Choroid plexus epithelial cell (primary cell): ENCODE data around the gene PLCB1.
"Not testable (repeated sequence)": the region's sequence is repeated elsewhere in the genome, so short reads cannot be mapped to it uniquely, and the experiment has no call there.

ENCODE experiments used
- DNase-seq: peaks from one replicate; pipeline ENCODE4 v3.0.0-alpha.2; 2010; ENCODE audit warnings: low read depth
- H3K4me3 ChIP-seq: 2 replicates; pipeline ENCODE4 v1.5.1; 2011; ENCODE audit warnings: low read depth, mild to moderate bottlenecking, control low read depth, low read length, moderate library complexity
- TF ChIP-seq, protein P1 (sequence below): conservative IDR thresholded peaks from 2 replicates; pipeline ENCODE4 v1.5.1; 2011; ENCODE audit warnings: low read depth, mild to moderate bottlenecking, control low read depth, inconsistent platforms, low read length, moderate library complexity

Gene PLCB1

DNA sequence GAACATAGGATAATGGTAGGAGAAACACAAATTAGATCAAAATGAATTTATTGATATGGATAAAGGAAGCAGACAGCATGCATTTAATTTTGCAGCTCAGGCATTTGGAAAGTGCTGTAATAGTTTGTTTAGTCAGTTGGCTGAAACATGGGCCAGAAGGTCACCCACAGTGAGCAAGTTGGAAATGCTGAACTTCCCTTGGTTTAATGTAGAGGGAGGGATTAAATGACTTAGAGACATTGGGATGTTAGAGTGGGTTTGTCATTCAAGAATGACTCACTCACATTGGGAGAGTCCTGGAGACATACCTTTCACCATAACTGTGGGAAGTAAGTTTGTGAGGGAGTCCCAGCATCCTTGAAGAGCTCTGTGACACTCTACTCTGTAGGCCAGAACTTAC lies 705.3 kb downstream of the PLCB1 start:
- TF ChIP-seq, protein P1, sequence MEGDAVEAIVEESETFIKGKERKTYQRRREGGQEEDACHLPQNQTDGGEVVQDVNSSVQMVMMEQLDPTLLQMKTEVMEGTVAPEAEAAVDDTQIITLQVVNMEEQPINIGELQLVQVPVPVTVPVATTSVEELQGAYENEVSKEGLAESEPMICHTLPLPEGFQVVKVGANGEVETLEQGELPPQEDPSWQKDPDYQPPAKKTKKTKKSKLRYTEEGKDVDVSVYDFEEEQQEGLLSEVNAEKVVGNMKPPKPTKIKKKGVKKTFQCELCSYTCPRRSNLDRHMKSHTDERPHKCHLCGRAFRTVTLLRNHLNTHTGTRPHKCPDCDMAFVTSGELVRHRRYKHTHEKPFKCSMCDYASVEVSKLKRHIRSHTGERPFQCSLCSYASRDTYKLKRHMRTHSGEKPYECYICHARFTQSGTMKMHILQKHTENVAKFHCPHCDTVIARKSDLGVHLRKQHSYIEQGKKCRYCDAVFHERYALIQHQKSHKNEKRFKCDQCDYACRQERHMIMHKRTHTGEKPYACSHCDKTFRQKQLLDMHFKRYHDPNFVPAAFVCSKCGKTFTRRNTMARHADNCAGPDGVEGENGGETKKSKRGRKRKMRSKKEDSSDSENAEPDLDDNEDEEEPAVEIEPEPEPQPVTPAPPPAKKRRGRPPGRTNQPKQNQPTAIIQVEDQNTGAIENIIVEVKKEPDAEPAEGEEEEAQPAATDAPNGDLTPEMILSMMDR, result no peak
- H3K4me3 ChIP-seq, result no peak overlapping the region
- DNase-seq, result peak; percentile 79

DNA sequence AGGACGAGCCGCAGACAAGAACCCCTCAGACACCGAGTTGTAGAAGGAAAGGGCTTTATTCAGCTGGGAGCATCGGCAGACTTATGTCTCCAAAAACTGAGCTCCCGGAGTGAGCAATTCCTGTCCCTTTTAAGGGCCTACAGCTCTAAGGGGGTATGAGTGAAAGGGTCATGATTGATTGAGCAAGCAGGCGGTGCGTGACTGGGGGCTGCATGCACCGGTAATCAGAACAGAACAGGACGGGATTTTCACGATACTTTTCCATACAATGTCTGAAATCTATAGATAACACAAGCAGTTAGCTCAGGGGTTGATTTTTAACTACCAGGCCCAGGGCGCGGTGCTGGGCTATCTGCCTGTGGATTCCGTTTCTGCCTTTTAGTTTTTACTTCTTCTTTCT lies 710.5 kb downstream of the PLCB1 start:
- H3K4me3 ChIP-seq, result no peak overlapping the region
- TF ChIP-seq, protein P1, result no peak
- no peak for DNase-seq

GRCh38 chr20:8844179-8844578 lies 712.1 kb downstream of the PLCB1 start:
- TF ChIP-seq, protein P1, result no peak
- no peak for DNase-seq
- H3K4me3 ChIP-seq, result no peak overlapping the region

DNA sequence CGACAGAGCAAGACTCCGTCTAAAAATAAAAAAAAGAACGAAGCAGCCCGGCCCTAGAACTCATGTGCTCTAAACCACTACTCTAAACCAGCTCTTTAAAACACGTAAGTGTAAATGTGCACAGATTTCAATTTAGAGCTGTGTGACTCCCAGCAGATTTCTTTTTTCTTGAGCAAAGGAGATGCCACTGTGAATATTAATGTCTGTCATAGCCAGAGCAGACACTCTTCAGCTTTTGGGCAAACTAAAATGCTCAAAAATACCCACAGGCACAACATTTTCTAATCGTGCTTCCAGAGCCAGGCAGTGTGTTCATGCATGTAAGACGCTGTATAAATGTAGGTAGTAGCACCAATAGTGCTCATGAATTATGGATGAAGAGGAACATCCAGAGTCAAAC lies 717.9 kb downstream of the PLCB1 start:
- H3K4me3 ChIP-seq, result no peak overlapping the region
- no peak for DNase-seq
- TF ChIP-seq, protein P1, result no peak

DNA sequence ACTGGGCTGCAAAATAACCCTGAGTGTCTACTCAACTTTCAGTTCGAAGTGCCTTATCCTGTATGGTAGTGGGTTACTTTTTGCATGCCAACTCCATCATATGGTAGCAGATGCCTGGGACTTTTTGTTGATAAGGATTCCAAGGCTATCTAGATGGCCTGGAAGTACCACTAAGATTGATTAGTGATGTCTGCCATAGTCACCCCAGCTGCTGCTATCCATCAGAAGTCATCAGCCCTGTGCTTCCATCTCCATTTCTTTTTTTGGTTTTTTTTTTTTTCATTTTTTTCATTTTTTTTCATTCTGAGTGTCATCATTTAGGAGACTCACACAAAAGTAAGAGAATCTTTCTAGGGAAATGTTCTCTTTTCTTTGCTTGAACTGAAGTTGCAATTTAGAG lies 719.4 kb downstream of the PLCB1 start:
- DNase-seq, result no peak
- TF ChIP-seq, protein P1, result no peak
- no peak overlapping the region for H3K4me3 ChIP-seq

DNA sequence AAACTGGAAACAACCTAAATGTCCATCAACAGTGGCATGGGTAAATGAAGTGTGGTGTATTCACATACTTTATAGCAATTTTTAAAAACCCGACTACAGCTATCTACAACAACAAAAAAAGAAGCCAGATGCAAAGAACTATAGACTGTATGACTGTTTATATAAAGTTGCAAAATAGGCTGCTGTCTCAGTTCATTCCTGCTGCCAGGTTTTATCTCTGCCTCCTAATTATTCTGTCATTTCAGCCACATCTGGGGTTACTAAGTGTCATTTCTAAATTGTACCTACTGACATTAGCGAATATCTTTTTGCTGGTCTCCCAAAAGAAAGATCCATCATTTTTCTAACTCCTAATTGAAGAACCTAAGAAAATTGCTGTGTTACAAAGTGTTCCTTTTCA lies 719.9 kb downstream of the PLCB1 start:
- H3K4me3 ChIP-seq, DNase-seq: not testable (repeated sequence)

DNA sequence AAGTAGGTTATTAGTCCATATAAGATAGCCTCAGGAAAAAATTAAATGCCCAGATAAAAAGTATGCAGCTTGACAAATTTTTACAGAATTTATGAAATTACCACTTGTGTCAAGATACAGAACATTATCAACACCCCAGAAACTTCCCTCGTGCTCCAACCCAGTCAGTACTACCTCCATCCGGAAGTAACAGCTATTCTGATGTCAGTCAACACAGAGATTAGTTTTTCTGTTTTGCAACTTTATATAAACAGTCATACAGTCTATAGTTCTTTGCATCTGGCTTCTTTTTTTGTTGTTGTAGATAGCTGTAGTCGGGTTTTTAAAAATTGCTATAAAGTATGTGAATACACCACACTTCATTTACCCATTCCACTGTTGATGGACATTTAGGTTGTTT lies 721.1 kb downstream of the PLCB1 start:
- H3K4me3 ChIP-seq, DNase-seq: not testable (repeated sequence)

- TF ChIP-seq, protein P1, result peak; percentile 92
- DNase-seq, result peak; percentile 91
- H3K4me3 ChIP-seq, result no peak overlapping the region
Measured at GRCh38 chr20:8853805-8854338, 721.8 kb downstream of the PLCB1 start.
